Measurements from ENCODE around the gene PGF.

DNA sequence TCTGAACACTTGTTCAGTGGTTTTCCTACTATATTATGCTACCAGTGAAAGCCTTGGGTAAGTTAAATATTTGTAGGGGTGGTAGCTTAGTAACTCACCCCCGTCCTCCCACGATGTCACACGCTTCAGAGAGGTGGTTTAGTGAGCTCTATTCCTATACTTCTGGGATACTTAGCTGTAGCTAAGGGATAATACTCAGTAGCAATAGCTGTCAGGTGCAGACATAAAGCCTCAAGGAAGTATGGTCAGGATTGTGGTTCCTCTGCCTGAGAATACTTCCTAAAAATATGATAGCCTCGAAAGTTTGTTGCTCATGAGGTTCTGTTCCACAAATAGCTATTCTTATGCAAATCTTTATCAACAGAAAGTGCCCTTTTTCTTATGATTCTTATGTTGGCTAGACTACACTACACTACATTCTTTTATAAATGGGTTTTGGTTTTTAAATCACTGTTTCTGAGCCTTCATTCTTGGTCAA is 61.7 kb downstream of the PGF start:
- no peak for TF ChIP-seq POLR2AphosphoS5 (IDR thresholded peaks at IDR 0.05)
- TF ChIP-seq POLR2A (IDR thresholded peaks at IDR 0.05) = no peak

All from upper lobe of left lung (tissue), 4 donors.